IPS DF 6.9 (cell line): ENCODE data around the gene RASGRP2.

Experiments
- DNase-seq: peaks from one replicate; pipeline ENCODE4 v3.0.0-alpha.2; 2013; ENCODE audit warnings: low read depth, low spot score
- H3K27ac ChIP-seq: one replicate; pipeline ENCODE4 v1.5.1; 2013; ENCODE audit warnings: low read length, control low read depth
- H3K27me3 ChIP-seq: 2 replicates; pipeline ENCODE4 v1.6.1; 2013; ENCODE audit warnings: mild to moderate bottlenecking, low read length; ENCODE audit not compliant: control insufficient read depth, insufficient read depth
- H3K36me3 ChIP-seq: 2 replicates; pipeline ENCODE4 v1.6.1; 2013; ENCODE audit warnings: low read length; ENCODE audit not compliant: control insufficient read depth, insufficient read depth
- H3K4me1 ChIP-seq: 2 replicates; pipeline ENCODE4 v1.6.1; 2013; ENCODE audit warnings: low read length; ENCODE audit not compliant: control insufficient read depth, insufficient read depth
- H3K4me3 ChIP-seq: 2 replicates; pipeline ENCODE4 v1.5.1; 2013; ENCODE audit warnings: mild to moderate bottlenecking, low read length
- H3K9me3 ChIP-seq: 2 replicates; pipeline ENCODE4 v1.6.1; 2013; ENCODE audit warnings: low read length, inconsistent platforms; ENCODE audit not compliant: control insufficient read depth, insufficient read depth
- WGBS: extraction: QIAGEN DNeasy Blood & Tissue Kit; methylation state at CpG from one replicate; pipeline ENCODE4 v1.1.7; 2013; ENCODE audit warnings: mixed read lengths, missing lambda C conversion rate; ENCODE audit not compliant: insufficient read length, insufficient coverage; 5-methylcytosine and 5-hydroxymethylcytosine counted together

The RASGRP2 gene

GRCh38 chr11:64679846-64680245 lies 64.1 kb downstream of the RASGRP2 start:
- no peak overlapping the region for H3K4me3 ChIP-seq
- no peaks in the 10 kb centered on the region for H3K9me3 ChIP-seq
- no peaks in the 10 kb centered on the region for H3K36me3 ChIP-seq
- H3K27me3 ChIP-seq = no peaks in the 10 kb centered on the region
- WGBS = no CpG with 5 or more reads among the region's 2 CpGs
- DNase-seq = no peak
- no peak overlapping the region for H3K27ac ChIP-seq
- no peaks in the 10 kb centered on the region for H3K4me1 ChIP-seq

DNA sequence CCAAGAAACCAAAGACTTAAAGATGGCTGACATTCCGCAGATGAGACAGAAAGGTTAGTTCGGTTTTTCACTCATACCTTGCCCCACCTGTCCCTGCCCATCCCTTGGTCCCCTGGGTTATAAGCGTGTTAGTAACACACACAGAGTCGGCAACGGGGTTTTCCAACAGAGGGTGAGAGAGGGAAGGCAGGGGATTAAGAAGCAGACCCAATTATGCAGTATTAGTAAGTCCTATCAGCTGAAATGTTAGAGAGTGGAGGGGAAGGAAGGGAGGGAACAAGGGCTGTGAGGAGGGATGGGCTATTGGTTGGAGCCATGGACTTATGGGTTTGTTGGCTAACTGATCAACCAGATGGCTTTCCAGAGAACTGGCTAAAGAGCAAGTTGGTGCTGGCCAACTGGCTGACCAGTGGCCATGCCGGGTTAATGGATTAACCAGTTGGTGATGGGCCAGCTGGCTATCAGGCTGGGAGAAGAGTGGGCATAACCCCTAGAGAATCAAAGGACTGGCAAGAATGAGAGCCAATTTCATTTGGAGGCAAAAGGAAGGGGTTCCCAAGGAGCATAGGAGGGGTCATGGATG lies 66.4 kb downstream of the RASGRP2 start:
- no peak for DNase-seq
- Histone ChIP-seq H3K27me3 (no peaks in the 10 kb centered on the region), H3K4me3 (no peak overlapping the region), H3K4me1 (no peaks in the 10 kb centered on the region), H3K9me3 (no peaks in the 10 kb centered on the region), H3K36me3 (no peaks in the 10 kb centered on the region), H3K27ac (no peak overlapping the region)
- WGBS = no CpG with 5 or more reads among the region's 6 CpGs
